OCI-LY1 (cell line): ENCODE measurements around the gene COP1.

ENCODE experiments used
- CTCF ChIP-seq: fragments of 200-600 bp; sonication (generic), shearing (Covaris generic); IDR thresholded peaks from 2 replicates; pipeline ENCODE4 v1.5.1; 2017; ENCODE audit warnings: mild to moderate bottlenecking, antibody characterized with exemption, low read length, moderate library complexity, mixed read lengths
- EZH2 ChIP-seq: fragments of 200-600 bp; sonication (generic), shearing (Covaris generic); IDR thresholded peaks from 2 replicates; pipeline ENCODE4 v1.8.0; 2017; ENCODE audit warnings: borderline replicate concordance, mixed run types, mild to moderate bottlenecking, antibody characterized with exemption, low read length, moderate library complexity, mixed read lengths

GRCh38 chr1:175901076-175901836 lies 305.8 kb downstream of the COP1 start:
- TF ChIP-seq CTCF, result no peak
- no peak for TF ChIP-seq EZH2
